ENCODE measurements around the gene GTF2H4. TPM values are rescaled to one million over a fixed set of nuclear protein-coding genes. Genes with fewer than 3 reads are reported as not detected.

The GTF2H4 gene
- total and polyA plus RNA-seq, 10 of the 15 experiments (the other 5 are each of a cell fraction or from before 2014, with no cell fraction given): 1.1 to 43.8 (median 18.9) TPM

DNA sequence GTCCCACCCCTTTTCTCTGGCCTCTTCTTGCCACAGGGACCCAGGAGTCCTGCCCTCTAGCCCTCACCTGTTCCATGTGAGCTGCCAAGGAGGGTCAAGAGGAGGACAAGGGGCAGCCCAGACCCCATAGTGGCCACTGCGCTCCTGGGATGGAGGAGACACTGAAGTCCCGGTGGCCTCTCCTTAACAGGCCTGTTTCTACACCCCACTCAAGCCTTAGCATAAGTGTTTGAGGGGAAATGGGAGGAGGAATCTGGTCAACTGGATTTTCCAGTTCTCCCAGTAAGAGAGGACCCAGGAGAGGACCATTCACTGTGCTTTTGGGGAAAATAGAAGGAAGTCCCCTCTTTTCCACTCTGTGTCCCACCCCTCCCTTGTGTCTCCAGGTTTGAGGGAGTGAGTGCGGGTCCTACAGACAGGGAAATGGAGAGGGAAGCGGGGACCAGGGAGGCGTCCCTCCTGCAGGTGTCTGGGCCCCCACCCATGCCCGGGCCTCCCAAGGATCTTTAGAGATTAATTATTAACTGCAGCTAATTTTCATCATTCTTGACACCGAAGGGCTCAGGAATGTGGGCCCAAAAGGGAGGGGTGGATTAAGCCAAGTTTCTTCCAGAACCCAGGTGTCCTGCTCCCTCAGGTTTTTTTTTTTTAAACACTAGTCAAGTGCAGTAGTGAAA lies 24.1 kb downstream of the GTF2H4 start, which contains the start of gene SFTA2:
Gene SFTA2 (minus strand): TSS at position 202 of the 677 bp plus-strand sequence. CDS start 74 bp downstream, at position 128.
- POLR2A ChIA-PET: no interaction called here
- no peak within 1 kb of the TSS for H3K4me3 ChIP-seq
- intact Hi-C loops (cut with micrococcal nuclease; ENCODE audit: unreplicated experiment): no loop called here
- H3K79me2 ChIP-seq (ENCODE audit: control insufficient read depth, insufficient read depth, low read length): no peaks in the 10 kb centered on the region
- SMC1A ChIA-PET (ENCODE audit: uncharacterized antibody, unreplicated experiment): no interaction called here
- RAD21 ChIA-PET (ENCODE audit: unreplicated experiment): no interaction called here
- 44% methylated on average over 7 of the region's 7 CpGs for WGBS (ENCODE audit: insufficient coverage, insufficient replicate concordance, low lambda C conversion rate, missing lambda C conversion rate)
- no peak for DNase-seq (ENCODE audit: low read depth, low spot score)
- H3K9me3 ChIP-seq (replicated peaks; ENCODE audit: control insufficient read depth, insufficient read depth, low read length): no peaks in the 10 kb centered on the region
- CTCF ChIA-PET: no interaction called here
- TF ChIP-seq TCF7 (IDR thresholded peaks at IDR 0.05; ENCODE audit: borderline replicate concordance) (no peak), RB1 (IDR thresholded peaks at IDR 0.05; ENCODE audit: borderline replicate concordance) (no peak), POLR2AphosphoS2 (IDR thresholded peaks at IDR 0.05; ENCODE audit: low read depth, low read length) (no peak), ZNF24 (IDR thresholded peaks at IDR 0.05) (no peak), NFYB (IDR thresholded peaks at IDR 0.05; ENCODE audit: insufficient read depth, low read depth, low read length) (no peak), ZNF217 (IDR thresholded peaks at IDR 0.05) (no peak), KAT2A (conservative IDR thresholded peaks at IDR 0.05; ENCODE audit: control insufficient read depth, low read depth, low read length) (no peak)
- TF ChIP-seq, protein P1, sequence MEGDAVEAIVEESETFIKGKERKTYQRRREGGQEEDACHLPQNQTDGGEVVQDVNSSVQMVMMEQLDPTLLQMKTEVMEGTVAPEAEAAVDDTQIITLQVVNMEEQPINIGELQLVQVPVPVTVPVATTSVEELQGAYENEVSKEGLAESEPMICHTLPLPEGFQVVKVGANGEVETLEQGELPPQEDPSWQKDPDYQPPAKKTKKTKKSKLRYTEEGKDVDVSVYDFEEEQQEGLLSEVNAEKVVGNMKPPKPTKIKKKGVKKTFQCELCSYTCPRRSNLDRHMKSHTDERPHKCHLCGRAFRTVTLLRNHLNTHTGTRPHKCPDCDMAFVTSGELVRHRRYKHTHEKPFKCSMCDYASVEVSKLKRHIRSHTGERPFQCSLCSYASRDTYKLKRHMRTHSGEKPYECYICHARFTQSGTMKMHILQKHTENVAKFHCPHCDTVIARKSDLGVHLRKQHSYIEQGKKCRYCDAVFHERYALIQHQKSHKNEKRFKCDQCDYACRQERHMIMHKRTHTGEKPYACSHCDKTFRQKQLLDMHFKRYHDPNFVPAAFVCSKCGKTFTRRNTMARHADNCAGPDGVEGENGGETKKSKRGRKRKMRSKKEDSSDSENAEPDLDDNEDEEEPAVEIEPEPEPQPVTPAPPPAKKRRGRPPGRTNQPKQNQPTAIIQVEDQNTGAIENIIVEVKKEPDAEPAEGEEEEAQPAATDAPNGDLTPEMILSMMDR (IDR thresholded peaks at IDR 0.05 in 2 of 3, conservative IDR thresholded peaks at IDR 0.05 in 1 of 3; ENCODE audit: control insufficient read depth in 2 of 3, extremely low read depth in 1 of 3, insufficient read depth in 1 of 3, low read depth in 3 of 3, low read length in 3 of 3): no peak
- H3K36me3 ChIP-seq (ENCODE audit: control insufficient read depth in 2 of 2, insufficient read depth in 2 of 2, low read length in 1 of 2): no peaks in the 10 kb centered on the region; a peak in 1 of 4 replicates
- H4K20me1 ChIP-seq (ENCODE audit: control insufficient read depth, insufficient read depth): no peaks in the 10 kb centered on the region
- no peak within 1 kb of the TSS for H3K9ac ChIP-seq (ENCODE audit: control insufficient read depth, insufficient read depth, low read length)
- in situ Hi-C loops (cut with MboI): no loop called here
- no peaks in the 10 kb centered on the region for H3K4me1 ChIP-seq (ENCODE audit: control insufficient read depth, insufficient read depth, low read length)
- no peak for ATAC-seq
- peaks cover 0 to 2% of the 10 kb centered on the region in 2 experiments; a peak in 1 of 4 replicates for H3K27me3 ChIP-seq (replicated peaks in 1 of 2; ENCODE audit: control insufficient read depth in 2 of 2, insufficient read depth in 2 of 2, low read length in 1 of 2)
- H3K4me2 ChIP-seq (ENCODE audit: control insufficient read depth, insufficient read depth): no peak within 1 kb of the TSS
- H3K27ac ChIP-seq (ENCODE audit: control insufficient read depth, insufficient read depth): no peak within 1 kb of the TSS
- FAIRE-seq: no peak
- no peak within 1 kb of the TSS for H2AFZ ChIP-seq (ENCODE audit: control insufficient read depth, low read depth, low read length)
- BruUV-seq (replicated peaks): no TSS peak
